GM21360 (cell line): ENCODE data around the gene RAD23B.
A peak's percentile ranks its signal among the peaks of the same experiment; 100 is the strongest.
"Not testable (repeated sequence)": the region's sequence is repeated elsewhere in the genome, so short reads cannot be mapped to it uniquely, and the experiment has no call there.

Experiments used
- ATAC-seq: cut with Tn5 transposase; IDR thresholded peaks from one replicate; pipeline ENCODE4 v1.9.1; 2021; ENCODE audit warnings: mild to moderate bottlenecking, moderate library complexity; ENCODE audit not compliant: unreplicated experiment

The RAD23B gene

GRCh38 chr9:107282759-107283622 is at the start of gene RAD23B:
Gene RAD23B, plus strand, starts transcription at chr9:107283279. Its CDS starts 351 bp downstream, at chr9:107283630.
- peak; percentile 90 for ATAC-seq

DNA sequence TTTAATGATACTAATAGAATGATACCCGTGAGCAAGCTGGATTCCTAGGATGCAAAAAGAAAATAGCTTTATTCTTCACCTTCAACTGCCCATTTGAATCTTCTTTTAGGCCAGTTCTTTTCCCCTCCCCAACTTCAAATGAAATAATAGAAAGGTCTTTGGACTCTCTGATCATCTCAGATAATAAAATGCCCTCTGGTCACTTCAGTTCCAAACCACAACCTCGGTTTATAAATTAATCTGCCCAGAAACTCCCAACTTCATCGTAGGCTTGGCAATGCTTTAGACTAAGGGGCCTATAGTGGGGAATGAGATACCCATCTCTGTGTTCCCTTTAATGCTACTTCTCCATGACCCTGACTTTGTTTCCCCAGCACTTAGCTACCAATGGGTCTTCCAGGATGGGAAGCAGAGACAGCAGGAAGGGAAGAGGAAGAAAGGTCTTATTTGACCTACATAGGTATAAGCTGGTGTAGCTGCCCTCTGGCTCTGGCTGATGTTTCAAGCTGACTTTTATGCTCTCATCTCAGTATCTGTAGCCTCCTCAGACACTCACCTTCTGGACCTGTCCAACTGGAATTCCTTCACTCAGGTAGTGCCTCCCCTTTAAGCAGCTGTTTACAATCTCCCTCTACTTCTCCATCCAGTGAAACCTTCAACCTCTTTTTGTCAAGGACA is 47.2 kb upstream of the RAD23B start:
- no peak for ATAC-seq

DNA sequence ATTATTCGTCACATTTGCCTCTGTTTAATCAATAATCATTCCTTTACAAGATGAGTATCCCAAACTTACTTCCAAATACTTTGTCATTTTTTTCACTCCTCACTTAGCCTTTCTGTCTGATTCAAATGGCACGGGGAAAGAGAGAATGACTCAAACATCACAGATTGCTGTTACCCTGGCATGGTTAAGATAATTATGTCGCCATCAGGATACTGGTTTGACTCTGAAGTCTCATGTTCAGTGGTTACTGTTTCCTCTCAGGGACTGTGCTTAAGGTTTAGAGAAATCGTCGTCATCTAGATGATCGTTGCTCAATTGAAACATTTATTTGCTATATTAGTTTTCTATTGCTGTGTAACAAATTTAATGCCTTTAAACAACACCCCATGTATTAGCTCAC is 45.2 kb upstream of the RAD23B start:
- no peak for ATAC-seq

GRCh38 chr9:107239474-107239873 is 43.6 kb upstream of the RAD23B start:
- ATAC-seq, result no peak

DNA sequence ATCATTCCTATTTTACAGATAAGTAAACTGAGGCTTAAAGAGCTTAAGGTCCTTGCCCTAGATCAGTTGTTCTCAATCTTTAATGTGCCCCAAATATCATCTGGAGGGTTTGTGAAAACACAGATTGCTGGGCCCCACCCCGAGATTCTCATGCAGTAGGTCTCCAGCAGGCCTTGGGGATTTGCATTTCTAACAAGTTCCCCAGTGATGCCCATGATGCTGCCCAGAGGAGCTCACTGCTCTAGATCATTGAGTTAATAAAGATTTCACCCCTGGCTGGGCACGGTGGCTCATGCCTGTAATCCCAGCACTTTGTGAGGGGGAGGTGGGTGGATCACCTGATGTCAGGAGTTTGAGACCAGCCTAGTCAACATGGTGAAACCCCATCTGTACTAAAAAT is 42.8 kb upstream of the RAD23B start:
- no peak for ATAC-seq

GRCh38 chr9:107242073-107243030 is 40.7 kb upstream of the RAD23B start:
- ATAC-seq, result no peak

GRCh38 chr9:107243742-107244141 is 39.3 kb upstream of the RAD23B start:
- peak; percentile 76 for ATAC-seq

GRCh38 chr9:107246259-107247254 is 36.5 kb upstream of the RAD23B start:
- no peak for ATAC-seq

DNA sequence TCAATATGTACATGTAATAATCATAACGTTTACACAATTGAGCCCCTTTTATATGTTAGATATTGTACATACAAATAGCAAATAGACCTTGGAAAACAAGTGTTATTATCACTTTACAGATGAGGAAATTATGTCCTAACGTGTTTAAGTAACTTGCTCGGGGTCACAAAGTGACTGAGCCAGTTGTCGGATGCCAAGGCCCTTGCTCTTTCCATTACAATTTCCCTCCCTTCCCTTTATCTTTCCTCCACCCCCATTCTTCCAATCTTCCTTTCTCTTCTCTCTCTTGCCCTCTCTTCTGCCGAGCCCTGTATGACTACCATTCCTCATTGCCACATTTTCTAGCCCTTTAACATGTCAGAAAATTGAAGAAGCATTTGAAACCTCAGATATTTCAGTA is 34.4 kb upstream of the RAD23B start:
- no peak for ATAC-seq

DNA sequence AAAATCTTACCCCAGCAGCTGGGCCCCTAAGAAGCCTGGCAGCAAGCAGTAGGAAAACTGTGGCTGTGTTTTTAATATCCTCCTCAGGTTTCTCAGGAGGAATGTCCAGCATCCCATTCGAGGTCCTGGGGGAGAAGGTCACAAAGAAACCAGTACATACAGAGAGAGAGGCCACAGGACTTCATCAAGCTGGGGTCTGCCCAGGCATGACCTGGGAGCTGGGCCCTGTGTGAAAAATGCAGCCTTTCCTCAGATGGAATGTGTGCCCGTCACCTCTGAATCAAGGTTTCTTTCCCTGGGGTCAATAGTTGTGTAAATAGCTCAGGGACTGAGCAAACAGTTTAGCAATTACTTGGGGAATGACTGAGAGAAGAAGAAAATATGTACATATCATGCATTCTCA is 33.9 kb upstream of the RAD23B start:
- no peak for ATAC-seq

- no peak for ATAC-seq
Observed at GRCh38 chr9:107249665-107250285, 33.3 kb upstream of the RAD23B start.

DNA sequence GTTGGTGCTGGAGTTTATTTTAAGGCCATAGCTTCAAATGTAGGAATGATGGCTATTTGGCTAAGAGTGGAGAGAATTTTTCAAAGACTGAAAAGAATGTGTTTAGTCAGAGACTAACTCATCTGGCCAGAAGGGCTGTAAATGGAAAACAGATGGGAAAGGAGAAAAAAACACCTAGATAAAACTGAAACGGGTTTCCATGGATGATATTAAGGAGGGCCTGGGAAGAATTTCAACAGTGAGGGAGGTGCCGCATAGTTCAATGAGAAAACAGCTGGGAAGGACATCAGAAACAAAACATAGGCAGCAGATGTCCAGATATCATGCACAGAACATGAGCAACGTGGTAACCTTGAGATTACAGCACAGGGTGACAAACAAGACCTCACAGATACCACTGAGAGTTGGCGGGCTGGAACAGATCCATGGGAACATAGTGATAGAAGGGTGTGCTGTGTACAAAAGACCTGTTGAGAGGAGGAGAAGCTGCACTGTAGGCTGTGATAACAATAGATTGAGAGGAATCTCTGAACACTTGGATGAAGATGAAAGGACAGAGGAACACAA is 31.2 kb upstream of the RAD23B start:
- ATAC-seq, result no peak

- no peak for ATAC-seq
Observed at GRCh38 chr9:107258919-107259318, 24.2 kb upstream of the RAD23B start.

DNA sequence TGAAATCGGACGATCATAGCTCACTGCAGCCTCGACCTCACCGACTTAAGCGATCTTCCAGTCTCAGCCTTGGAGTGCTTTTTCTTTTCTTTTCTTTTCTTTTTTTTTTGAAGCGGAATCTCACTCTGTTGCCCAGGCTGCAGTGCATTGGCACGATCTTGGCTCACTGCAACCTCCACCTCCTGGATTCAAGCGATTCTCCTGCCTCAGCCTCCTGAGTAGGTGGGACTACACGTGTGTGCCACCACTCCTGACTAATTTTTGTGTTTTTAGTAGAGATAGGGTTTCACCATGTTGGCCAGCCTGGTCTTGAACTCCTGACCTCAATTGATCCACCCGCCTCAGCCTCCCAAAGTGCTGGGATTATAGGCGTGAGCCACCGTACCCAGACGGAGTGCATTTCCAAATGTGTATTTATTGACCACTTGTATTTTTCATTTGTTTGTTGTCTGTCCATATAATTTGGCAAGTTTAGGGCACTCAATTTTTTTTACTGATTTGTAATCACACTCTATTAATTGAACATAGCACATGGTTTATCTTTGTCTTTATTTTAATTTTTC is 23.2 kb upstream of the RAD23B start:
- not testable (repeated sequence) for ATAC-seq

GRCh38 chr9:107260437-107261081 is 22.5 kb upstream of the RAD23B start:
- ATAC-seq, result peak; percentile 100

DNA sequence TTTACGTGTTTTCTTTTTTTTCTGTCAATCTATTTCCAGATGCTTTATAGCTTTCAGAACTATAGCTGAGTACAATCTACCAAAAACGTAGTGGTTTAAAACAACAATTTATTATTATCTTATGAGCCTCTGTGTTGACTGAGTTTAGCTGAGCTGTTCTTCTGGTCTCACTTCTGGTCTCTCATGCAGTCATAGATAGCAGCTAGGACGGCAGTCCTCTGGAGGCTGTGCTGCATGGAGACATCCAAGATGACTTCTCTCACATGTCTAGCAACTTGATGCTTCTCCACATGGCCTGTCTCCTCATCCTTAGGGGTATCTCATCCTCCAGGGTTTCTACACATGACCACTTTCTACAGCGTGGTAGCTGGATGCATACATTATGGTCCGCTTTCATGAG is 22.0 kb upstream of the RAD23B start:
- ATAC-seq, result peak; percentile 2

GRCh38 chr9:107263289-107263688 is 19.8 kb upstream of the RAD23B start:
- ATAC-seq, result no peak

DNA sequence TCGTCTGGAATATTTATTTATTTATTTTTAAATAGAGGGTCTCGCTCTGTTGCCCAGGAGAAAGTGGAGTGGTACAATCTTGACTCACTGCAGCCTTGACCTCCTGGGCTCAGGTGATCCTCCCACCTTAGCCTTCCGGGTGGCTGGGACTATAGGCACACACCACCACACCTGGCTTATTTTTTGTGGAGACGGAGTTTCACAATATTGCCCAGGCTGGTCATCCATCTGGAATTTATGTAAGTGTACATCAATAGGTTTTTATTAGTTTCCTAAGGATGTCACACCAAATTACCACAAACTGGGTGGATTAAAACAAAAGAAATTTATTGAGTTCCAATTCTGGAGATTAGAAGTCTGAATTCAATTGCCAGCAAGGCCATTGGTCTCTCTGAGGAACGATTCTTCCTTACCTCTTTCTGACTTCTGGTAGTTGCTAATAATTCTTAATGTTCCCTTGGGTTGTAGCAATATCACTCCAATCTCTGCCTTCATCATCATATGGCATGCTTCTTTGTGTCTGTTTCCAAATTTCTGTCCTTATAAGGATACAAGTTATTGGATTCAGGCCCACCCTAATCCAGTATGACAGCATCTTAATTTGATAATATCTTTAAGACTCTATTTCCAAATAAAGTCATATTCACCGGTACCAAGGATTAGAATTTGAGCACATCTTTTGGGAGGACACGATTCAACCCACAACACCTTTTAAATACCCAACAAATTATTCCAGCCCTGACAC is 16.3 kb upstream of the RAD23B start:
- ATAC-seq, result no peak
